Measurements from ENCODE around the gene CEP128.
"Not testable (repeated sequence)": the region's sequence is repeated elsewhere in the genome, so short reads cannot be mapped to it uniquely, and the experiment has no call there.

Gene CEP128

DNA sequence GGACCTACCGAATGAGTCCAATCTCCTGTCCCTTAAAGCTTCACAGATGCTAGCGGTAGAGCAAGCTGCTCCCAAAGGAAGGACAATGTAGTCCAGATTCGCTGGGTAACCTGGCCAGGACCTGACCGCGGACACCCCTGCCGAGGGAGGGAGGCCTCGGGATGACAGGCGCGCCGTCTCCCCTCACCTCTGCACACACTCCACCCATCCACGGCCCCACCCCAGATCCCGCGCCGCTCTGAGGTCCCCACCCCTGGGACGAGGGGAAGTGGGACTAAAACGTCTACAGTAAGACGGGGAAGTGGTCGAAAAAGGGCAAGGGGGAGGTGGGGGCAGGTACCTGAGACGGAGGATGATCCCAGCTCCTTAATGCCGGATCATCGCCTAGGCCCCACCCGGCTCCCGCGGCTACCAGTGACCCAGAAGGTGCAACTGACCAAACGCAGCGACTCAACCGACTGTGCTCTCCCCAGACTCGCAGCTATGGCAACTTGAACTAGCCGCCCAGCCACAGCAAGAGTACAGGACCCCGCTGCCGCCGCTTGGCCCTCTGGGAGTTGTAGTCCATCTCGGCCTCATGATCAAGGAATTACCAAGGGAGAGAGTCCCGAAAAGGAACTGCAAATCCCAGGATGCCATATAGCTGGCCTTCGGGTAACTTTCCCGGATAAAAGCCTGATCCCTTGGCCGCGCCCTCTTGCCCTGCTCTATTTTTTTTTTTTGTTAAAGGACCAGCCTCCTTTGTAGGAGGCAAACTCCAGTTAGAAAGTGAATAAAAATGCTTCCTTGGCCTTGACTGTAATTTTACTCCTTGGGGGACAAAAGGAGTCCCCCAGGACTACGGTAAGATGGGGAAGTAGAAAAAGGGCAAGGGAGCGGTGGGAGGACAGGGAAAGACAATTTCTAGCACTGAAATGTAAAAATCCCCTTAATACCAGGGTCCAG is at the start of gene CEP128:
TSS of gene CEP128 (minus strand) at position 498 of the 945 bp plus-strand sequence.
- FAIRE-seq: peak; percentile 99

DNA sequence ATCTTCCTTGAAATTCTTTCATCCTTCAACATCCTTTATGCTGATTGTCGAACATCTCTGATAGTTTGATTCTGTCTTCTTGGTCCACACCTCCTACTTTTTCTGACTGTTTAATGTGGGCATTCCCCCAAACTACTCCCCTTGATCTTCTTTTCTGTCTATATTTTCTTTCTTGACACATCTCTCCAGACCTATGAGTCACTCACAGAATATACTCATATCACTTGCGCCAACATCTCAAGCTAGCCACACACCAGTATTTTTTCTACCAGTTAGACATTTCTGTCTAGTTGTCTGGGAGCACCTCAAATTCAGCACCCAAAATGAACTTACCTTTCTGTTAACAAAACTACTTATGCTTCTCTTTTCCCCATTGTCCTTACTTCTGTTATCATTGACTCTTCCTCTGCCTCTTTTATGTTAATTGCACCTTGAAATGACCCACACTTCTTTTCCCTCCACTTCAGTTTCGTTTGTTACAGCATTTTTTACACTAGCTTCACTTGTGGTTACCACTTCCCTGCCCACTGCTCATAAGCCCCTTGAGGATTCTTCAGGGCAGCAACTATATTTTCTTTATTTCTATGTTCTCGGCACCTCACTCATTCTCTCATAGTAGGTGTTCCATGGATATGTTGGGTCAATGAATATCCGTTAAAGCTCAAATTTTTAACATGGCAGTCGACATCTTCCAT is 47.3 kb upstream of the CEP128 start:
- FAIRE-seq: no peak

DNA sequence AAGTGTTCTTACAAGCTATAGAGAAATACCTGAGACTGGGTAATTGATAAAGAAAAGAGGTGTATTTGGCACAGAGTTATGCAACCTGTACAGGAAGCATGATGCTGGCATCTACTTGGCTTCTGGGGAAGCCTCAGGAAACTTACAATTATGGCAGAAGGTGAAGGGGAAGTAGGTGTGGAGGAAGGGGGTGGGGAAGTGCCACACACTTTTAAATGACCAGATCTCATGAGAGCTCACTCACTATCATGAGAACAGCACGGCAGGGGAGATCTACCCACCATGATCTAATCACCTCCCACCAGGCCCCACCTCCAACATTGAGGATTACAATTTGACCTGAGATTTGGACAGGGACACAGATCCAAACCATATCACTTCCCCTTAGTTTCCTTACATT is 46.7 kb upstream of the CEP128 start:
- FAIRE-seq: no peak

DNA sequence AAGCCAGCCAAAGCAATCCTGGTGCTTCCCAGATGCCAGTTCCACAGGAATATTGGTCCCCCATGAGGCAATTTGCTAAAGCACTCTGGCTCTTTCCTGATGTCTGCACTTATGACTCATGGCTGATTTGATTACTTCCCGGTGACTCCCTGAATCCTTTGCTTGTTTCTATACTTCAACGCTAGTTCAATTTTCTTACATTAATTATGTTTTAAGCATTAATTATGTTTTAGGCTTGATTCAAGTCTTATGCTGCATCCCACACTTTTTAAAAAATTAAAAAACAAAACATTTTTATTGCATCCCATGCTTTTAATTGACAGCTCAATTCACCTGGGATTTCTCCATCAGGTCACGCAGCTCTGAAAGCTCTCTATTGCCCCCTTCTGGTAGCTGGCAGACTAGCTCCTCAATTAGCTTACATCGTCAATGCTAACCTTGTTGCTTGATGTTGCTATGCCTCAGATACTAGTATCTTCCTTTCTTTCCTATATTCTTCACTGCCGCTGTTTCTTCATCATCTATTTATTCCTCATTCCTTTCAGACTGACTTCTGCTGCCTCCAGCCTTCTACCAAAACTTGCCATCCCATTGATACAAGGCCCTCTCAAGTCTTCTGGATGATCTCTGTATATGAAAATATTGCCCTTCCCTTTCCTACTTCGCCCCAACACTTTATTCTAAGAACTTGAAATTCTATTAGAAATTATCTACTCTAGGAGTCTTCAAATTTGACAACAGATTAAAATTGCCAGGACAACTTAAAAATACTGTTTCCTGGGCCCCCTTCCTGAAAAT is 45.9 kb upstream of the CEP128 start:
- peak; percentile 88 for FAIRE-seq

DNA sequence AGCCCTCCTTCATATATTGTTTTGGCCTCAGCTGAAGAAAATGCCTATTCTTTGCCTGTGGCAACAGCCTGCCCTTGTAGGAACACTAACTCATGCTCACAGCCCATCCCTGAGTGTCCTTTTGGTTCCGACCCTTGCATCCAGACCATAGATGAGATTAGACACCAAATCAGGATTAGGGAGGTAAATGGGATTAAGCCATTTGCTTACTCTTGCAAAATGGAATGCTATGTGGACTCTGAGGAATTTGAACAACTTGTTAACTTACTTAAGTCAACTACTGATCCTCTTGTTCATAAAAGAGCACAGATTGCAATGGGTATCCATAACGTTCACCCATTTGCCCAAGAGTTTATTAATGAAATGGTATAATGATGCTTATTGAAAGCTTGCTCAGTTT is 41.2 kb upstream of the CEP128 start:
- FAIRE-seq: no peak

DNA sequence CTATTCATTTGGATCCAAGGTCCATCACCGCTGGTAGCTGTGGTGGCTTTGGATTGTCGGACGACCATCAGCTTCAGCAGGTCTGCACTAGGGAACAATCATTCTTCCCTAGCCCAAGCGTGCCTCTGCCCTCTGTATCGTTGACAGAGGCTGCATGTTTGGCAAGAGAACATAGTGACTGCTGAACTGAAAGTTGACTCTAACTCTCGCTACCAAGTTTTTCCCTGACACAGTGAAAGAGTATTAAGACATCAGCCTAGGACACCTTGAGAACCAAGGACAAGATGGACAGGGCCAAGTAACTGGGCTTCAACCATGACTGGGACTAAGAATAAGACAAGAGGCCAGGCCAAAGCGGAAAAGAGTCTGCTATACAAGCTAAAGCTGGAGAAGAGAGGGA is 40.1 kb upstream of the CEP128 start:
- no peak for FAIRE-seq

DNA sequence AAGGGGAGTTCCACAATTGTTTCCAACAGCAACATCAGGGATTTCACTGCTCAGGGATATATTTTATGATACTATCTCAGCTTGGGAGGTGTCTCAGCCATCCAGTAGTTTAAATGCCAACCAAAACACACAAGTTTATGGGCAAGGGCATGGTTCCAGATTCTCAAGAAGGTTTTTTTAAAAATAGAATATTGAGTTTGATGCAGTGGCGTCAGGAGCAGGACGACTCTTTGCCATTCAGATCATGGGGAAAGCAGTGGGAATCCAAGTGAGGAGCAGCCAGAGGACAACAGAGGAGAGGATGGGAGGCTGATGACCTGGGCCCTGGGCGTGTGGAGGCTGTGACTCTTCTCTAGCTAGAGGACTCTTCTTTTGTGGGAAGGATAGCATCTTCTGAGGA is 39.6 kb upstream of the CEP128 start:
- FAIRE-seq: no peak

DNA sequence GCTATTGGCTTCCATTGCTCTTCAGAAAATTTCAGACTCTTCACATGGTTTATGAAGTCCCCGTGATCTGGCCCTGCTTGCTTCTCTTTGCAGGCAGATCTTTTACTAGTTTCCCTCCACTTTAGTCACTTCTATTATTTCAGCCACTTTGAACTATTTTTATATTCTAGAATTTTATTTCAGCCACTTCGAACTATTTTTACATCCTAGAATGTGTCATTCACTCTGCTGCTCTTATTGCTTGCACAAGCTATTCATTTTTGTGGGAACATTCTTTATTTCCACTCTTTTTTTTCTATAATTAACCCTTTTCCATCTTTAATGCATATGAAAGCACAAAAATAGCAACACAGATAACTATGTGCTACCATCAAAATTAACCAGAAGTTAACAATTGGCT is 38.4 kb upstream of the CEP128 start:
- no peak for FAIRE-seq

DNA sequence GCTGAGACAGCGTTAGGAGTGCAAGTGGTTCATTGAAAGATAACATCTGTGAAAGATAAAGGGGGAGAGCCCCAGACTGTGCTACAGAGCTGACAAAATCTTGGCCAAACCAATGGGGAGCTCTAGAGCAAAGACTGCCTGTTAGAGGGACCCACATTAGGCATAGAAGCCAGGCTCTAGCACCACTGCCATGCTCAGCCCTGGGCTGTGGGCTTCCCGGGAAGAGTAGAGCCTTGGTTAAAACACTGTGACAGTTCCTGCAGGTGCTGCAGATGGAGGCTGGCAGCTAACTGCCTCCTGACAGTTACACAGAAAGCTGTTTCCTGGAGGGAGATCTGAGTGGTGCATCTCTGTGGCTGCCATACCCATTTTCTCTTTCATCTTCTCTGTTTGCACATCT is 36.9 kb upstream of the CEP128 start:
- no peak for FAIRE-seq

DNA sequence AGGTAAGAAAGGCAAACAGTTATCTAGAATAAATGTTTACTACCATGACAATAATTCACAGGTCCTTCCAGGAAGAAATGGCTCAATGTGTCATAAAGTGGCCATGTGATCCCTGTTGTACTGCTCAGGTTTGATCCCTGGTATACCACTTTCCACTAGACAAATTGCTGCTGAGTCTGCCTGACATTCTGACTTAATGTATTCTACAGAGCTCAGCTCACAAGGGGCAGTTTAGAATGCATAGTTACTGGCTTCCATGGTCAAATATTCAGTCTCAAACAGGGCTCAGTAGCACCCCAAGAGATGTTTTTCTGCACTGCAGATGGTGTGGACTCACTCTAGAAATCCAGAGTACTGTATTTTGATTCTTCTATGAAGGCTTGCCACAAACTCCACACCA is 35.7 kb upstream of the CEP128 start:
- FAIRE-seq: no peak

DNA sequence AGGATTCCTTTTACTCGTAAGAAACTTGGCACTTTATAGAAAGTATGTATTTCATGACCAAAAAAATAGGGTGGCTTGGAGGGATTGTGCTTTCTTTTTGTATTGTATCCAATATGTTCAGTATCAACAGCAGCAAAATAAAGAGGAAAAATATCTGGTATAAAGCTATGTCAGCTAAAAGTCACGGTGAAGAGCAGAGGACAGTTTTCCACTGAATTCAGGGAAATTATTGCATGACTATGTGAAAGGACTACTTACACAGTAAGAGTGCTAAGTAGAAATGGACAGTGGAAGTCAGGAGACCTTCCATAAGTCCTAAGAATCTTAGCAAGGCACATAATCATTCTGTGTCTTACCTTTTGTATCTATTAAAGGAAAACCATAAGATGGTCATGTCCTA is 33.1 kb upstream of the CEP128 start:
- no peak for FAIRE-seq

DNA sequence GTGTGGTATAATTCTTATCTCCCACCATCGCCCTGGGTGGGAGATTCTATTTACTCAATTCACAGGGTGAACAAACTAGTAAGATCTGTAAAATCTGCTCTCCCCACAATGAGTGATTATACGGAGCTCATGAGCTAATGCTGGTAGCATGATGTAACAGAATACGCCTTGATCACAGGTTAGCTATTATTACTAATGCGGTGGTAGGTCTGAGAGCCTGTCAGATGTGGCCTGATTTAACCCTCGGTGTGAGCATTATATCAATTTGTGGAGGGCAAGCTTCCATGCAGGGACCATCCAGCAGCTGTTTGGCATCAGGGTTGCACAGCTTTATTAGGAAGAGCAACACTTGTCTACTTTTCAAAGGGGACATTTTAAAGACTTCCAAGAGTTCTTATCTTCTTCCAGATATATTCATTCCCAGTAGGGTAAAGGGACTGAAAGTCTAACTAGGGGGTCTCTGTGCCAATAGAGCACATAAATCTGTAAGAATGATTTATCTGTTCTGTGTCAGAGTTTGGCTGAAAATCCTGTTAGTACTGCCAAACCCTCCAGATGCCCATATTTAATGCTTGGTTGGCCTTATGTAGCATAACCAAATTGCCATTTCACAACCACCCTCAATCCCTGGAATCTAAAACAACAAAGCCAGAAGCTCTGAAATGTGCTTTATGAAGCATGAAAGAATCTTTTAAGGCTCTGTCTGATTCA is 32.5 kb upstream of the CEP128 start:
- FAIRE-seq: no peak

DNA sequence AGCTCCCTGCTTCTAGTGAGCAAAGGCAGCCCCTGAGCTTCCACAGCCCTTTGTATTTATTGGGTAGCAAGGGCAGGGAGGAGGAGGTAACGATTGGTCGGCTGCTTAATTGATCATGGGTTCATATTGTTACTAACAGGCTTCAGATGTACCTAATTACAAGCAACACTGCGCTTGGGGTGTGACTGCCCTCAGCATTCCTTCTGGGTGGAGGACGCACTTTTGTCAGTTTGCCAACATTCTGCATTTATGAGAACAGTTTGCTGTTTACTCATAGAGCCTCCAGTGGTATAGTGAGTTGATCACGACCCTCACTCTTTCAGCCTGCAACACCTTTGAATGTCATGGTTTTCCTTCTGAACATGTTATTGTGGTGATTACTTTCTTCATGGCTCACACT is 23.5 kb upstream of the CEP128 start:
- no peak for FAIRE-seq

DNA sequence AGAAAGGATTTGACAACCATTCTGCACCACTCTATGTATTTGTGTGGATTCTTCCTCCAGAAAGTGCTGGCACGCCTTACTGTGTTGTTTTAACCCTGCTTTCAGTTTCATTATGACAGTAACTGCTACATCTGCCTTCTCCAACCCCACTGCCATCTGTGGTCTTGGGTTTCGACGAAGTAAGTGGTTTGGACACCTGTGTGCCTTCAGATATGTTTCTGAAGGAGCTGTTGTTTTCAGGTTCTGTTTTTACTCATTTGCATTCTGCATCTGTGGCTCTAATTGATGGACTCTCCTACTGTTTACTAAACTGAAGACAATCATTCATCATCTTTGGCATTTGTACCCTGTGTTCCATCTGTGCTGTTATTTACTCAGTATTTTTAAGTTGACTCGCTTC is 18.0 kb upstream of the CEP128 start:
- FAIRE-seq: no peak

DNA sequence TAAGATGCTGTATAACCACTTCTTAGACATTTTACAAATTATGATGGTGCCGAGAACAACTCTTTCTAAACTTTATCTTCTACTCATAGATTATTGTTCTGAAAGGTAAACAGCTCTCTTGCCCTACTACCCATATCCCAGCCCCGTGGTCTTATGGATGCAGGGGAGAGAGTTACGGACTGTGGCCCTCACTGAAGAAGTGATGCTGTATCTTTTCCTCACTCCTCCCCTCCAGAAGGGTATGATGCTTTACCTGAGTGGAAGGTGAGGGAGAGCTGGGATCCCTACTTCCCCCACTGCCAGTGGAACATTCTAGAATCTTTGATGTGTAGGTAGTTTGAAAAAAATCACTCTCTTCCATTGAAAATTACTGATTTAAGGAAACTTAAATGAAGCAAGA is 17.4 kb upstream of the CEP128 start:
- no peak for FAIRE-seq

DNA sequence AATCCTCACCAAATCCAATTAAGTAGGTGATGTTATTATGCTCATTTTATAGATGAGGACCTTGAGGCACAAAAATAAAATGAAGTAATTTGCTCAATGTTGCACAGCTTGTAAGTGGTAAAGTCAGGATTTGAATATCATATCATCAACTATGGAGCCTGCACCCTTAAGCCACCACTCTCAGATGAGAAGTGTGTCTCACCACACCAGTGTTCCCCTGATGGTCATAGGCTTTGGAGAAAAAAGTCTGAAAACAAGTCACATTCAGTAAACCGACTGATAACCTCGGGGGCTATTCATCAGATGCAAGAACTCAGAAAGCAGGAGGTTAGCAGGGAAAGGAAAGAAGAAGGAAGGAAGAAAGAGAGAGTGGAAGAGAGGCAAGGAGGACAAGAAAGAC is 16.7 kb upstream of the CEP128 start:
- FAIRE-seq: no peak

DNA sequence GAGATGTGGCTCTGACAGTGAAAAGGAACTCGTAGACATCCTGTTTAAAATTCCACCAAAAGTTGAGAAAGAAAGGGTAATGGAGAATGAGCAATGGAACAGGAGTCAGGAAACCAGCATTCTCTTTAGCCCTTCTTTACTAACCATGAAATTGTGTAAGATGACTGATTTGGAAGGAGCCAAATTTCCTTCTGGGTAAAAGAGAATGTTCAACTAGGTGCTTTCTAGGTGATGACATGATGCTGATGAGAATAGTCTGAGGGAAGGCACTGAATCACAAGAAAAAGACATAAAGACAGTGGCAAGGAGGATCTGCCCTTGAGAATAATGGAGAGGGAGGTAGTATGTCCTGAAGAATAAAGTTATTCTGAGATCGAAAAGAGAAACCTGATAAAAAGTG is 16.1 kb upstream of the CEP128 start:
- no peak for FAIRE-seq

DNA sequence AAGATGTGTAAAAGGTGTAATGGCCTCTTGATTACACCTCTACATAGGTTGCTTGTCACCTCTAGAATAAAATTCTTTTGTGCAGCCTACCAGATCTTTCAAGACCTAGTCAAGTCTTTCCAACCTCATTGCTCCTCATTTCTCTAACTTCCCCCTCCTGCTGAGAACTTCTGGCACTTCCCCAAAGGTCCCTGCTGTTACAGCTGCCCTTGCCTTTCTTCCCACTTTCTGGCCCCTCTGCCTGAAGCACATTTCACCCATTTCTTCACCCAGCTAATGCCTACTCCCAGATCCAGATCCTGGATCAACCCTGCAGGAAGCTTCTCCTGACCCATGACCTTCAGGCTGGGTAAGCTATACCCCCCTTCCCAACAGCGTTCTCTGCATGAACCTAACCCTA is 15.4 kb upstream of the CEP128 start:
- no peak for FAIRE-seq

DNA sequence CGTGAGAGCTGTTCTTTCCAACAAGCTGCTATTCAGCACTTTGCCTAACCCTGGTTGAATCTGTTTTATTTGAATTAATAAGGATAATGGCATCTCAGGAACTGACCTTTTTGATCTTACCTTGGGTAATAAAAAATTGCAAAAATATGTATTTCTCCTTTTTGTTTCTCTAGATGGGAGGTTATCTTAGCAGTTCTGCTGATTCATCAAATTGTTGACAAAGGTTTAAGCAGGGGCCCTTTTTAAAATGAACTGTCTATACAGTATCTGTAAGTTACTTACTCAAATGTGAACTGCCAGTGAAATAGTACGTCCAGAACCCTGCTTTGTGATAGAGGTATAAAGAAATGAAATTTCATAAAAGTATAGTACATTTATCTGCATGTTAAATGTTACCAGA is 14.6 kb upstream of the CEP128 start:
- FAIRE-seq: no peak

DNA sequence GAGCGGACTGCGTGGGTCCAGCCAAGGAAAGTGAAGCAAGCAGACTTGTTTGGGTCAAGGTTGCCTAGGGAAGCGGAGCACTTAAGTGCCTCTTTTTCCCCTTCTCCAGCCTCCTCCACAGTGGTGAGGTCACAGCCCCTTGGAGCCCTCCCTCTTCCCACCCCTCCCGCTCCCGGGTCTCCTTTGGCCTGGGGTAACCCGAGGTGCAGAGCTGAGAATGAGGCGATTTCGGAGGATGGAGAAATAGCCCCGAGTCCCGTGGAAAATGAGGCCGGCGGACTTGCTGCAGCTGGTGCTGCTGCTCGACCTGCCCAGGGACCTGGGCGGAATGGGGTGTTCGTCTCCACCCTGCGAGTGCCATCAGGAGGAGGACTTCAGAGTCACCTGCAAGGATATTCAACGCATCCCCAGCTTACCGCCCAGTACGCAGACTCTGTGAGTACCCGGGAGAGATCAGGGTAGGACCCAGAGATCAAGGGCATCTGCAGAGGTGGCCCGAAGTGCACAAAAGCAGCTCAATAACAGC is 13.9 kb upstream of the CEP128 start, which contains the start of gene TSHR:
TSS of gene TSHR (plus strand) at position 206 of the 526 bp plus-strand sequence. CDS start at position 266, 60 bp downstream.
- no peak for FAIRE-seq

DNA sequence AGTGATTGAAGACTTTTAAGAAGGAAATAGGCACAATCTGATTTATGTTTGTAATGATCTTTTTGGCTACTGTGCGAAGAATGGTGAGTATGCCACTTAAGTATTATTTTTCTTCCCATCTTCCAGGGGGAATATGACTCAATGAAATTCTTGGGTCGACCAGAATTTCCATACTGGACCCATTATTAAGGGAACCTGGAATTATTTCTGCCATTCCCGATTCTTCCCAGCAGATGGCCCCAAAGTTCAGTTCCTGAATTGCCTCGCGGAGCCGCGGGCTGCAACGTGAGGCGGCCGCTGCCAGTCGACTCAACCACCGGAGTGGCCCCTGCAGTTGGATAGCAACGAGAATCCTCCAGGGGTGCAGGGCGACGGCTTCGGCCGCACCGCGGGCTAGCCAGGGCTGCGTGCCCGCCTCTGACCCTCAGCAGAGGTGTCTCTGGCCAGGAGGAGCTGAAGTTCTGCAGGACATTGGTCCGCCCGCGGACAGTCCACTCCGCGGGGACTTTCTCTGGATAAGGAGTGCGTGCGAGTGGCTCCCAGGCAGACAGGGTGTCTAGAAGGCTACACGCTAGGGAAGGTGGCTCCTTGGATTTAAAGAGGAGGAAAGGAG is 13.3 kb upstream of the CEP128 start:
- FAIRE-seq: peak; percentile 86

DNA sequence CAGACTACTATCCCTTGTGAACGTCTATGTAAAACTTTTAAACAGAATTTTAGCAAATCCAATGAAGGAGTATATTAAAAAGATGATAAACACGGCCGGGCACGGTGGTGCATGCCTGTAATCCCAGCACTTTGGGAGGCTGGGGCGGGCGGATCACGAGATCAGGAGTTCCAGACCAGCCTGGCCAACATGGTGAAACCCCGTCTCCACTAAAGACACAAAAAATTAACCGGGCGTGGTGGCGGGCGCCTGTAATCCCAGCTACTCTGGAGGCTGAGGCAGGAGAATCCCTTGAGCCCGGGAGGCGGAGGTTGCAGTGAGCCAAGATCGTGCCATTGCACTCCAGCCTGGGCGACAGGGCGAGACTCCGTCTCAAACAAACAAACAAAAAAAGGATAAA is 11.7 kb upstream of the CEP128 start:
- not testable (repeated sequence) for FAIRE-seq
